ENCODE results near the gene PCP4. TPM values are rescaled to one million over a fixed set of nuclear protein-coding genes. Genes with fewer than 3 reads are reported as not detected.

Gene PCP4
- total RNA-seq, 8 experiments from 2014 or later = 3.3 to 36.4 (median 18.7) TPM; not detected in 3

DNA sequence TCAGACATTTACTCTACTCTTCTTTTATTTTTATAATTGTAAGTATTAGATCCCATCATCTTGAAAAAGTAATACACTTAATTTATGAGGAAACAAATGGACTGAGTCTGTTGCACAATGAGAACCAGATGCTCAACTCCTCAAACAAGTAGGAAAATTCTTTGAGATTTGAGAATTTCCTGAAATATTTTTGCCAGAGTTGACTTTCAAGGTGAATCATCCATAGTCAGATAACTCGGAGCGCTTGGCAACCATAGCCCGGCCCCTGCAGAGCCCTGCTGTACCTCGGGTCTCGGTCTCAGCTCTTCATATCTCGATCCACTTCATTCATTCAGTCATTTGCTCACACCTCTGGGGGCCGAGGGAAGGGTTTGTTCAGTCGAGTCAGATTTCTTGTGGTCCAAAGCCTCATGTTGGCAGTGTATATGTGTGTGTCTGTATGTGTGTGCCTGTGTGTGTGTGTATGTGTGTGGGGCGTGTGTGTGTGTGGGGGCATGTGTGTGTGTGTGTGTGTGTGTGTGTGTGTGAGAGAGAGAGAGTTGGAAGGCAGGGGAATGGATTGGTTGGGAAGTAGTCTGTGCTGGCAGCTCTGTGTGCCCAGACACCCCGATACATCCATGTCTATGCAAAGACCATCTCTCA, 18.1 kb upstream of the PCP4 start:
- in situ Hi-C loops (cut with MboI; ENCODE audit: low pct_unique_long_range_greater_than_20kb in 2 of 9, low sequenced_read_pairs in 9 of 9, unreplicated experiment in 9 of 9) = no loop called here
- H3K4me3 ChIP-seq = no peak overlapping the region
- H3K4me1 ChIP-seq (replicated peaks in 1 of 2) = peaks cover 11 to 12% of the 10 kb centered on the region in 2 donors
- no peak for ATAC-seq (replicated peaks in 6 of 8)
- 0 to 100% (median 25%) methylated on average over 1 to 8 of the region's 10 CpGs; no CpG with 5 or more reads in 3 of the 10 experiments for WGBS, 10 experiments
- H3K27ac ChIP-seq = no peak overlapping the region

GRCh38 chr21:39850333-39850732, 16.9 kb upstream of the PCP4 start:
- no peak for ATAC-seq (replicated peaks in 6 of 8)
- Histone ChIP-seq H3K4me1 (replicated peaks in 1 of 2) (peaks cover 11 to 12% of the 10 kb centered on the region in 2 donors), H3K27ac (no peak overlapping the region), H3K4me3 (no peak overlapping the region)
- 17 to 100% (median 61%) methylated on average over 1 to 2 of the region's 2 CpGs; no CpG with 5 or more reads in 4 of the 10 experiments for WGBS, 10 experiments
- in situ Hi-C loops (cut with MboI; ENCODE audit: low pct_unique_long_range_greater_than_20kb in 2 of 9, low sequenced_read_pairs in 9 of 9, unreplicated experiment in 9 of 9) = loop anchor here in 4 of 9 experiments (25.0 kb wide), 1 partner anchor 262 kb away; no protein-coding TSS in a partner anchor

GRCh38 chr21:39851002-39851618, 16.1 kb upstream of the PCP4 start:
- peaks cover 5 to 11% of the 10 kb centered on the region in 2 donors for H3K4me1 ChIP-seq (replicated peaks in 1 of 2)
- no peak overlapping the region for H3K4me3 ChIP-seq
- in situ Hi-C loops (cut with MboI; ENCODE audit: low pct_unique_long_range_greater_than_20kb in 2 of 9, low sequenced_read_pairs in 9 of 9, unreplicated experiment in 9 of 9) = loop anchor here in 4 of 9 experiments (25.0 kb wide), 1 partner anchor 261 kb away; no protein-coding TSS in a partner anchor
- 0 to 67% (median 50%) methylated on average over 1 to 5 of the region's 7 CpGs; no CpG with 5 or more reads in 3 of the 10 experiments for WGBS, 10 experiments
- peak in 3 of 8 experiments; percentile 40 to 53 (median 41) for ATAC-seq (replicated peaks in 6 of 8)
- H3K27ac ChIP-seq = no peak overlapping the region

GRCh38 chr21:39852021-39852721, 15.1 kb upstream of the PCP4 start:
- Histone ChIP-seq H3K4me1 (replicated peaks in 1 of 2) (peaks cover 5 to 11% of the 10 kb centered on the region in 2 donors), H3K4me3 (no peak overlapping the region), H3K27ac (no peak overlapping the region)
- in situ Hi-C loops (cut with MboI; ENCODE audit: low pct_unique_long_range_greater_than_20kb in 2 of 9, low sequenced_read_pairs in 9 of 9, unreplicated experiment in 9 of 9) = loop anchor here in 4 of 9 experiments (25.0 kb wide), 1 partner anchor 260 kb away; no protein-coding TSS in a partner anchor
- no peak for ATAC-seq (replicated peaks in 6 of 8)
- WGBS, 10 experiments = 0 to 100% (median 40%) methylated on average over 1 to 5 of the region's 5 CpGs; no CpG with 5 or more reads in 1 of the 10 experiments

GRCh38 chr21:39852726-39853500, 14.3 kb upstream of the PCP4 start:
- in situ Hi-C loops (cut with MboI; ENCODE audit: low pct_unique_long_range_greater_than_20kb in 2 of 9, low sequenced_read_pairs in 9 of 9, unreplicated experiment in 9 of 9) = loop anchor here in 4 of 9 experiments (25.0 kb wide), 1 partner anchor 259 kb away; no protein-coding TSS in a partner anchor
- Histone ChIP-seq H3K4me3 (no peak overlapping the region), H3K4me1 (replicated peaks in 1 of 2) (peaks cover 5 to 11% of the 10 kb centered on the region in 2 donors), H3K27ac (no peak overlapping the region)
- ATAC-seq (replicated peaks in 6 of 8) = no peak
- WGBS, 10 experiments = 15 to 99% (median 78%) methylated on average over 1 to 7 of the region's 14 CpGs; no CpG with 5 or more reads in 1 of the 10 experiments

DNA sequence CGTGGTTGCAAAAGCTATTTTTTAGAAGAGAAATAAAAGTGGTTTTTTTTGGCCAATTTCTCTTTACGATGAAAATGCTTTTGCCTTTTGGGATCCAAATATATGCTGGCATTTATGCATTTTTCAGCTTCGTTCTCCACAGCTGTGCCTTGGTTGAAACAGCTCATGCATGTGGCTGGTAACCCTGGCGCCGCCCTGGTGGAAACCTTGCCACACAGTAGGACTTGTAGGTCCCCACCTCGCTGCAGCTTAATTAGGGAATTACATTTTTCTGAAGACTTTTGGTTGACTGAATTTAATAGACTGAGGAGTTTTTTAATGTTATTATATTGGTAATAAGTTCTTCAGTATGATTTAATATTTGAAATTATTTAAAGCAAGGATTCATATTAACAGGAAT, 12.7 kb upstream of the PCP4 start:
- H3K4me1 ChIP-seq (replicated peaks in 1 of 2) = peaks cover 5 to 11% of the 10 kb centered on the region in 2 donors
- no peak overlapping the region for H3K4me3 ChIP-seq
- 17 to 95% (median 74%) methylated on average over 1 to 6 of the region's 6 CpGs for WGBS, 10 experiments
- no peak for ATAC-seq (replicated peaks in 6 of 8)
- H3K27ac ChIP-seq = no peak overlapping the region
- in situ Hi-C loops (cut with MboI; ENCODE audit: low pct_unique_long_range_greater_than_20kb in 2 of 9, low sequenced_read_pairs in 9 of 9, unreplicated experiment in 9 of 9) = loop anchor here in 4 of 9 experiments (25.0 kb wide), 1 partner anchor 258 kb away; no protein-coding TSS in a partner anchor

DNA sequence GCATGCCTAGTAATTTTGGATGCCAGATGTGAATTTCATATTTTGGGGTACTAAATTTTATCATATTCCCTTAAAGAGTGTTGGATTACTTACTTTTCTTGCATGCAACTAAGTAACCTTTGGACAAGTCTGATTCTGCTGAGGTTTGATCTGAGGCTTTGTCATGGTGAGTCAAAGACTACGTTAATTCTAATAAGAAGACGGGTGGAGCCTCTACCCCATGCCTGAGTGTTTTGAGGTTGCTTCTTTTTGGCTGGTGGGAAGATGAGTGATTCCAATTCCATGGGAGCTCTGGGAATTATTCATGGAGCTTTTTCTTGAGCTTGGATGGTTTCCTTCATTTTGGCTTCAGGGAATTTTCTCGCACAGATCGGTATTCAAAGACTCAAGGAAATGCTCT, 11.6 kb upstream of the PCP4 start:
- Histone ChIP-seq H3K4me1 (replicated peaks in 1 of 2) (peaks cover 3 to 9% of the 10 kb centered on the region in 2 donors), H3K4me3 (no peak overlapping the region), H3K27ac (no peak overlapping the region)
- in situ Hi-C loops (cut with MboI; ENCODE audit: low pct_unique_long_range_greater_than_20kb in 2 of 9, low sequenced_read_pairs in 9 of 9, unreplicated experiment in 9 of 9) = loop anchor here in 4 of 9 experiments (25.0 kb wide), 1 partner anchor 257 kb away; no protein-coding TSS in a partner anchor
- 19 to 100% (median 87%) methylated on average over 1 to 4 of the region's 4 CpGs; no CpG with 5 or more reads in 2 of the 10 experiments for WGBS, 10 experiments
- ATAC-seq (replicated peaks in 6 of 8) = no peak

DNA sequence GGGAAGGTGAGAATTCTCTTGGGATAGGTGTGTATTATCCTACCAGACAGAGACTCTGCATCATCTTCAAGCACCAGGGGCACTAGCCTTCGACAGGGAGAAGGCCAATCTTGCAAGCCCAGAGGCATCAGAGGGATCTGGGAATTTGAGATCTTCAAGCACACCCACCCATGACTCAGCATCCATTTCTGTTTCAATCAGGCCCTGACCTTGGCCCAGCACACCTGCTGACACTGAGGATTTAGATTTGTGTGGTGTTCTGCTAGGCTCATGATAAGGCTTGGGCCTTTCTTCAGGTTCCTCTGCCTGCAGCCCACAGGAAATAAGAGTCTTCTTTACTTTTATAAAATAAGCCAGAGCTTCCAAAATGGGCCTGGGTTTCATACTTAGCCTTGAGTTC, 6.6 kb upstream of the PCP4 start:
- Histone ChIP-seq H3K27ac (no peak overlapping the region), H3K4me1 (replicated peaks in 1 of 2) (no peaks in the 10 kb centered on the region), H3K4me3 (no peak overlapping the region)
- no peak for ATAC-seq (replicated peaks in 6 of 8)
- WGBS, 10 experiments = 0 to 50% (median 0%) methylated on average over 1 of the region's 1 CpG; no CpG with 5 or more reads in 7 of the 10 experiments
- in situ Hi-C loops (cut with MboI; ENCODE audit: low pct_unique_long_range_greater_than_20kb in 2 of 9, low sequenced_read_pairs in 9 of 9, unreplicated experiment in 9 of 9) = loop anchor here in 4 of 9 experiments (25.0 kb wide), 1 partner anchor 252 kb away; no protein-coding TSS in a partner anchor

DNA sequence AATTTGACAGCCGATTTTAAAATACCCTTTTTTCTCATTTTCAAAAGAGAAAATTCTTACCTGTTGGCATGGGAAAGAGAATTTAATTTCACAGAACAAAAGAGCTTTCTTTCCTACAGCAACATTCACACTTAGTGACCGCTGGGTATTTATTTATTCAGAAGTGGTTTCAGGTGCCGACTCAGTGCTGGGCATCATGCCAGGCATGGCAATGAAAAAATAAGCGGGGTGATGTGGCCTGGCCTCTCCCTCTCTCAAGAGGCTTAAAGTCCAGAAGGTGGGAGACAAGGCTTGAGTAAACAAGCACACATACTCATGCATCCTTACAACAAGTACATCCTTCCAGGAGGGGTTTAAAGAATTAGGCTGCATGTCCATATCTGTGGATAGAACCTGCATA, 4.1 kb upstream of the PCP4 start:
- Histone ChIP-seq H3K27ac (no peak overlapping the region), H3K4me3 (no peak overlapping the region), H3K4me1 (replicated peaks in 1 of 2) (no peaks in the 10 kb centered on the region)
- peak in 3 of 8 experiments; percentile 21 to 48 (median 43) for ATAC-seq (replicated peaks in 6 of 8)
- 13 to 83% (median 70%) methylated on average over 1 to 4 of the region's 4 CpGs for WGBS, 10 experiments
- in situ Hi-C loops (cut with MboI; ENCODE audit: low pct_unique_long_range_greater_than_20kb in 2 of 9, low sequenced_read_pairs in 9 of 9, unreplicated experiment in 9 of 9) = loop anchor here in 4 of 9 experiments (25.0 kb wide), 1 partner anchor 249 kb away; no protein-coding TSS in a partner anchor

DNA sequence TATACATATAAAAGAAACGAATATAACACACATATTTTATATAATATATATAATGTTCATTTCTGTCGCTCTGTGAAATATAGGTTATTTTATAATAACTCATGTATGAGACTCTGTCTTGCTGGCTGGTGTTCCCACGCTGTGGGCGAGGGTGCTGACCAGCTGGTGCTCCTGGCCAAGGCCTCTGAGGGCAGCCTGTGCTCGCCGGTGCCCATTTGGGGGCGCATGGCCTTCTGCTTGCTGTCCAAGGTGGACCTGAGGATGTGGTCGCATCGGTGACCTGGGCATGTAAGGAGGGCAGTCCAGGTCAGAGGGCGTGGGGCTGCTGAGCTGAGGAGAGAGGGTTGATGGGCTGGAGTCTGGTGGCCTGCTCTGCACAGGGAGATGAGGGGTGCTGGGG, 1.1 kb upstream of the PCP4 start:
- Histone ChIP-seq H3K4me1 (replicated peaks in 1 of 2) (no peaks in the 10 kb centered on the region), H3K27ac (no peak overlapping the region), H3K4me3 (no peak overlapping the region)
- no peak for ATAC-seq (replicated peaks in 6 of 8)
- 0 to 95% (median 44%) methylated on average over 1 to 7 of the region's 10 CpGs; no CpG with 5 or more reads in 2 of the 10 experiments for WGBS, 10 experiments
- in situ Hi-C loops (cut with MboI; ENCODE audit: low pct_unique_long_range_greater_than_20kb in 2 of 9, low sequenced_read_pairs in 9 of 9, unreplicated experiment in 9 of 9) = loop anchor here in 4 of 9 experiments (25.0 kb wide), 1 partner anchor 246 kb away; no protein-coding TSS in a partner anchor

DNA sequence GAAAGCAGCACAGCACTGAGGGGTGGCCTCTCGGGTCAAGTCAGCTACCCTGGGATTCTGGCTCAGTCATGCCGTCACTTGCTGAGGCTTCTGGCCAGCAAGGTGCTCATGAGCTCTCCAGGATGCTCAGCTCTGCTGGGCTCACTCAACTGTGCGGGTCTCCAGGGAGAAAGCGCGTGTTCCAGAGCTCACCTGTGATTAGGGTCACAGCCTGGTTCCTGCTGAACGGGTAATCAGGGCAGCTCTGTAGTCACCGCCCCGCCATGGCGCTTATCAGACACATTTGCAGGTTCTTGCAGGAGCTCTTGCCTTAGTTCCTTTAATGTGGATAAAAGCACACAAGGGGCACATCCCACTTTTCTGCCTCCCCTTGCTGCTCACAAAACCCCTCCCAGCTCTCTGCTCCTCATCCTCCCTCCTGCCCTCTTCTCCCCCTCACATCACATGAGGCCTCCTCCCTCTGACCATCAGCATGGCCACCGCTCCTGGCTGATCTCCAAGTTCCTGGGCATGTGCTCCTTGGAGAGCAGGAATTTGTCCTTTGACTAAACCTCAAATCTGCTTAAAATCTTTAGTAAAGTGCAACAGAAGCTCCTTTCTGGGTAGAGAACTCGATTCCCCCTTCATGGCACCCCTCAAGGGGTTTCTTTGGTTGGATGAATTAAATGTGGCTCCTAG, 2.0 kb downstream of the PCP4 start:
- Histone ChIP-seq H3K4me1 (replicated peaks in 1 of 2) (peaks cover 10 to 13% of the 10 kb centered on the region in 2 donors), H3K4me3 (no peak overlapping the region), H3K27ac (no peak overlapping the region)
- in situ Hi-C loops (cut with MboI; ENCODE audit: low pct_unique_long_range_greater_than_20kb in 2 of 9, low sequenced_read_pairs in 9 of 9, unreplicated experiment in 9 of 9) = loop anchor here in 4 of 9 experiments (25.0 kb wide), 1 partner anchor 243 kb away; no protein-coding TSS in a partner anchor
- 17 to 100% (median 79%) methylated on average over 1 to 7 of the region's 11 CpGs; no CpG with 5 or more reads in 2 of the 10 experiments for WGBS, 10 experiments
- ATAC-seq (replicated peaks in 6 of 8) = no peak

Data from motor neuron (in vitro differentiated cells).